Kidney (tissue), 14 donors: ENCODE data around the gene TTLL5. TPM values are rescaled to one million over a fixed set of nuclear protein-coding genes. Genes with fewer than 3 reads are reported as not detected.

ENCODE experiments used
- DNase-seq, 5 donors: peaks; one replicate each; pipeline ENCODE4 v3.0.0-alpha.2; 2013 to 2020
- FAIRE-seq: peaks from 2 replicates; lab custom pipeline; 2012; peaks lifted over from hg19 to GRCh38; lab: Jason Lieb, UNC
- H3K27ac ChIP-seq, 2 donors: one replicate each; pipeline ENCODE4 v1.7.0; 2013; ENCODE audit warnings: low read depth in 2 of 2, low read length in 2 of 2, inconsistent platforms in 1 of 2
- H3K27me3 ChIP-seq: one replicate; pipeline ENCODE4 v1.7.1; 2013; ENCODE audit warnings: low read length, inconsistent platforms; ENCODE audit not compliant: control insufficient read depth, insufficient read depth
- H3K36me3 ChIP-seq, 3 donors: one replicate each; pipeline versions ENCODE4 v1.7.0 to v1.7.1; 2013; ENCODE audit warnings: low read length in 3 of 3, control low read depth in 1 of 3, inconsistent platforms in 1 of 3; ENCODE audit not compliant: insufficient read depth in 3 of 3, control insufficient read depth in 2 of 3
- H3K4me1 ChIP-seq, 3 donors: one replicate each; pipeline versions ENCODE4 v1.7.0 to v1.7.1; 2013; ENCODE audit warnings: low read length in 3 of 3, inconsistent platforms in 1 of 3, low read depth in 1 of 3; ENCODE audit not compliant: control insufficient read depth in 2 of 3, insufficient read depth in 2 of 3
- H3K4me3 ChIP-seq, 3 donors: one replicate each; pipeline versions ENCODE4 v1.7.0 to v1.8.1; 2013; ENCODE audit warnings: low read length in 3 of 3, control low read depth in 1 of 3, inconsistent platforms in 1 of 3
- H3K9ac ChIP-seq, 3 donors: one replicate each; pipeline versions ENCODE4 v1.7.0 to v1.7.1; 2013; ENCODE audit warnings: low read length in 3 of 3, control low read depth in 1 of 3, inconsistent platforms in 1 of 3
- H3K9me3 ChIP-seq, 3 donors: one replicate each; pipeline versions ENCODE4 v1.7.0 to v1.7.1; 2013; ENCODE audit warnings: low read length in 3 of 3, control low read depth in 1 of 3, inconsistent platforms in 1 of 3; ENCODE audit not compliant: control insufficient read depth in 2 of 3, insufficient read depth in 1 of 3
- intact Hi-C: fragments of 100-400 bp; cut with DNase I; formaldehyde crosslinking; loops from one replicate; pipeline ENCODE4 v1.11.1; 2022
- polyA plus RNA-seq: library from polyadenylated mRNA; stranded (reverse); fragments of 350-450 nt; fragmentation: Illumina TruSeq; extraction: RNeasy Lipid Tissue Mini Kit (QIAGEN cat#74804); gene quantifications from one replicate; pipeline ENCODE4 v1.2.3, GENCODE V29; 2014; ENCODE audit warnings: low read depth, low replicate concordance; ENCODE audit not compliant: insufficient read depth
- total RNA-seq: library from RNA; stranded (reverse); fragmentation: NEBNext Ultra II Directional; extraction: Animal tissue kit (Norgen Biotek cat#: 25700); gene quantifications from one replicate; pipeline ENCODE4 v1.2.1, GENCODE V29; 2021
- TF ChIP-seq, protein P1 (sequence below): IDR thresholded peaks from 3 replicates; pipeline ENCODE4 v1.5.1; 2012; ENCODE audit warnings: mild to moderate bottlenecking, moderate library complexity, borderline replicate concordance; ENCODE audit not compliant: insufficient read depth; ENCODE audit errors: extremely low read depth
- donor health status: control.
- donor health status: control.
- donor health status: control.
- donor health status: control.
- donor health status: control.
- donor health status: DM: yes; HTN: yes; CAD: no.
- donor health status: Normal renal cell carcinoma (clear cell type).

Gene TTLL5
- total and polyA plus RNA-seq, 2 donors from 2014 or later, result 16.8 to 37.2 TPM

DNA sequence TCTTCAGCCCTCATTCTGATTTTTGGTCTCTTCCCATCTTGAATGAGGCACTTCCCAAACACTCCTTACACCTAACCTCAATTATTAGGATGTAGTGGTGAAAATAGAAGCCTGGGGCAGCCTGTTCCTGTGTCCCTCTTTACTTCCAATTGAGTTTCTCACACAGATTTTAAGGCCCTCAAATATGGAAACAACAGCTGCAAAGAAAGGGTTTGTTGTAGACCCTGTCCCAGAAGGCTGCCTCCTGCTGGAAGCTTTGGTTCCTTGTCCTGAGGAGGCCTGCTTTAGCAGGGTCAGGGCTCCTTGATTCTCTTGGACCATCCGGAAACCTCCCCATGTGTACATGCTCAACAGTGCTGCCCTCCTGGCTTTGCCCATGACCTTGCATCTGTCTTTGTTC, 219.5 kb downstream of the TTLL5 start:
- Histone ChIP-seq H3K27ac (no peak overlapping the region), H3K9ac (no peak overlapping the region), H3K4me3 (no peak overlapping the region), H3K9me3 (no peaks in the 10 kb centered on the region), H3K4me1 (peaks cover 0 to 6% (median 0%) of the 10 kb centered on the region in 3 donors), H3K27me3 (no peaks in the 10 kb centered on the region), H3K36me3 (peaks cover 0 to 10% (median 0%) of the 10 kb centered on the region in 3 donors)
- FAIRE-seq, result no peak
- intact Hi-C loops, result no loop called here
- TF ChIP-seq, protein P1, sequence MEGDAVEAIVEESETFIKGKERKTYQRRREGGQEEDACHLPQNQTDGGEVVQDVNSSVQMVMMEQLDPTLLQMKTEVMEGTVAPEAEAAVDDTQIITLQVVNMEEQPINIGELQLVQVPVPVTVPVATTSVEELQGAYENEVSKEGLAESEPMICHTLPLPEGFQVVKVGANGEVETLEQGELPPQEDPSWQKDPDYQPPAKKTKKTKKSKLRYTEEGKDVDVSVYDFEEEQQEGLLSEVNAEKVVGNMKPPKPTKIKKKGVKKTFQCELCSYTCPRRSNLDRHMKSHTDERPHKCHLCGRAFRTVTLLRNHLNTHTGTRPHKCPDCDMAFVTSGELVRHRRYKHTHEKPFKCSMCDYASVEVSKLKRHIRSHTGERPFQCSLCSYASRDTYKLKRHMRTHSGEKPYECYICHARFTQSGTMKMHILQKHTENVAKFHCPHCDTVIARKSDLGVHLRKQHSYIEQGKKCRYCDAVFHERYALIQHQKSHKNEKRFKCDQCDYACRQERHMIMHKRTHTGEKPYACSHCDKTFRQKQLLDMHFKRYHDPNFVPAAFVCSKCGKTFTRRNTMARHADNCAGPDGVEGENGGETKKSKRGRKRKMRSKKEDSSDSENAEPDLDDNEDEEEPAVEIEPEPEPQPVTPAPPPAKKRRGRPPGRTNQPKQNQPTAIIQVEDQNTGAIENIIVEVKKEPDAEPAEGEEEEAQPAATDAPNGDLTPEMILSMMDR, result no peak
- no peak for DNase-seq

GRCh38 chr14:75881994-75882393, 220.9 kb downstream of the TTLL5 start:
- Histone ChIP-seq H3K27me3 (no peaks in the 10 kb centered on the region), H3K4me3 (no peak overlapping the region), H3K27ac (no peak overlapping the region), H3K36me3 (peaks cover 0 to 10% (median 0%) of the 10 kb centered on the region in 3 donors), H3K9ac (no peak overlapping the region), H3K4me1 (peaks cover 0 to 6% (median 0%) of the 10 kb centered on the region in 3 donors), H3K9me3 (no peaks in the 10 kb centered on the region)
- TF ChIP-seq, protein P1, result no peak
- intact Hi-C loops, result no loop called here
- FAIRE-seq (no peak), DNase-seq (no peak)

- Histone ChIP-seq H3K9me3 (no peaks in the 10 kb centered on the region), H3K27ac (no peak overlapping the region), H3K36me3 (peaks cover 0 to 10% (median 0%) of the 10 kb centered on the region in 3 donors), H3K4me3 (no peak overlapping the region), H3K27me3 (no peaks in the 10 kb centered on the region), H3K4me1 (peaks cover 0 to 6% (median 0%) of the 10 kb centered on the region in 3 donors), H3K9ac (no peak overlapping the region)
- FAIRE-seq (no peak), DNase-seq (peak in 1 of 5 donors; percentile 16)
- intact Hi-C loops, result no loop called here
- TF ChIP-seq, protein P1, result peak; percentile 5
Measured at GRCh38 chr14:75884198-75884611, 223.2 kb downstream of the TTLL5 start.

DNA sequence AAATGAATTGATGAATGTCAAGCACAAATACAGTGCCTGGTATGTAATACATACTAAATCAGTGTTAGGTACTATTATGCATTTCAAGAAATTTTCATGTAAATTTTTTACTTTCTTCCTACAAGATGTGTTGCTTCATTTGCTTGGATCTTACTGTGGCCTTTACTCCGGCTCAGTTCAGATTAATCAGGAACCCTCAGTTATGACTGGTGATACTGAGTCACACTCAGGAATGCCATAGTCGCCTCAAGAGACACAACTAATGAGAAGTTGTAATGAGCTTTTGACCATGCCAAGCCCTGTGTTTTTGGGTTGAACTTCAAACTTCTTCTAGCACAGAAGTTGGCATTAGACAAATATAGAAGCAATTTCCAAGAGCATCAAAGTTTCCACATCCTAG, 224.8 kb downstream of the TTLL5 start:
- FAIRE-seq (no peak), DNase-seq (no peak)
- H3K27ac ChIP-seq, result no peak overlapping the region
- H3K4me1 ChIP-seq, result peaks cover 0 to 6% (median 0%) of the 10 kb centered on the region in 3 donors
- intact Hi-C loops, result no loop called here
- TF ChIP-seq, protein P1, result no peak
- no peak overlapping the region for H3K9ac ChIP-seq
- peaks cover 0 to 10% (median 0%) of the 10 kb centered on the region in 3 donors for H3K36me3 ChIP-seq
- no peaks in the 10 kb centered on the region for H3K9me3 ChIP-seq
- H3K4me3 ChIP-seq, result no peak overlapping the region
- H3K27me3 ChIP-seq, result no peaks in the 10 kb centered on the region
